Breast epithelium (tissue), 4 donors: ENCODE results near the gene CHRM5. TPM values are rescaled to one million over a fixed set of nuclear protein-coding genes. Genes with fewer than 3 reads are reported as not detected.

Experiments
- DNase-seq, 2 donors: peaks; one replicate each; pipeline ENCODE4 v3.0.0-alpha.2; 2019; ENCODE audit warnings: low spot score in 2 of 2
- H3K27ac ChIP-seq, 2 donors: fragments of 200-600 bp; sonication (generic) in 1 of 2; one replicate each; pipeline ENCODE4 v1.5.1; 2016 to 2019; ENCODE audit warnings: mild to moderate bottlenecking in 1 of 2
- H3K27me3 ChIP-seq, 2 donors: fragments of 200-600 bp; sonication (generic) in 1 of 2; one replicate each; pipeline versions ENCODE4 v1.5.1 to v1.6.0; 2017 to 2019; ENCODE audit warnings: control low read depth in 1 of 2, mild to moderate bottlenecking in 1 of 2
- H3K36me3 ChIP-seq: fragments of 200-600 bp; one replicate; pipeline ENCODE4 v1.5.1; 2019
- H3K4me1 ChIP-seq, 2 donors: fragments of 200-600 bp; sonication (generic); one replicate each; pipeline ENCODE4 v1.5.1; 2016 to 2019; ENCODE audit warnings: control low read depth in 1 of 2
- H3K4me3 ChIP-seq, 3 donors: fragments of 200-600 bp; sonication (generic); 1 replicate in 2 of 3; 2 replicates in 1 of 3; pipeline ENCODE4 v1.5.1; 2016 to 2019; ENCODE audit warnings: mild to moderate bottlenecking in 3 of 3, moderate library complexity in 2 of 3
- H3K9me3 ChIP-seq, 2 donors: fragments of 200-600 bp; sonication (generic) in 1 of 2; one replicate each; pipeline ENCODE4 v1.5.1; 2016 to 2019; ENCODE audit warnings: control low read depth in 1 of 2
- CTCF ChIP-seq, 3 donors: fragments of 450-650 bp; IDR thresholded peaks; one replicate each; pipeline ENCODE4 v1.5.1; 2016 to 2017; ENCODE audit warnings: antibody characterized with exemption in 3 of 3, mild to moderate bottlenecking in 3 of 3, moderate library complexity in 3 of 3
- POLR2A ChIP-seq: fragments of 450-650 bp; IDR thresholded peaks from one replicate; pipeline ENCODE4 v1.6.1; 2016; ENCODE audit warnings: antibody characterized with exemption, mild to moderate bottlenecking, moderate library complexity
- POLR2AphosphoS5 ChIP-seq, 3 donors: sonication (generic); formaldehyde crosslinking; IDR thresholded peaks; one replicate each; pipeline ENCODE4 v1.6.1; 2017; ENCODE audit warnings: antibody characterized with exemption in 3 of 3
- intact Hi-C: fragments of 100-400 bp; cut with DNase I; formaldehyde crosslinking; loops from one replicate; pipeline ENCODE4 v1.15.1; 2023; ENCODE audit warnings: low total_unique reads
- total RNA-seq, 3 donors: library from RNA; depleted of rRNA; stranded (reverse); fragments of >200 nt; gene quantifications; one replicate each; pipeline ENCODE4 v1.1.0, GENCODE V29; 2016

Gene CHRM5
- total RNA-seq, 3 donors from 2014 or later = not detected

- Histone ChIP-seq H3K9me3 (no peaks in the 10 kb centered on the region), H3K27me3 (no peaks in the 10 kb centered on the region), H3K4me3 (no peak overlapping the region), H3K27ac (no peak overlapping the region), H3K36me3 (no peaks in the 10 kb centered on the region), H3K4me1 (no peaks in the 10 kb centered on the region)
- no peak for DNase-seq
- intact Hi-C loops = no loop called here
- TF ChIP-seq POLR2A = no peak
- TF ChIP-seq POLR2AphosphoS5 (IDR thresholded peaks at IDR 0.05) = no peak
- no peak for TF ChIP-seq CTCF (IDR thresholded peaks at IDR 0.05)
Observed at GRCh38 chr15:34064438-34064837, 96.1 kb downstream of the CHRM5 start.

GRCh38 chr15:34065261-34065660 lies 97.0 kb downstream of the CHRM5 start:
- Histone ChIP-seq H3K9me3 (no peaks in the 10 kb centered on the region), H3K4me1 (no peaks in the 10 kb centered on the region), H3K27ac (peak overlapping the region in 1 of 2 donors; percentile 64), H3K4me3 (no peak overlapping the region), H3K27me3 (no peaks in the 10 kb centered on the region), H3K36me3 (no peaks in the 10 kb centered on the region)
- intact Hi-C loops = no loop called here
- DNase-seq = no peak
- TF ChIP-seq POLR2A (no peak), POLR2AphosphoS5 (IDR thresholded peaks at IDR 0.05) (no peak)

DNA sequence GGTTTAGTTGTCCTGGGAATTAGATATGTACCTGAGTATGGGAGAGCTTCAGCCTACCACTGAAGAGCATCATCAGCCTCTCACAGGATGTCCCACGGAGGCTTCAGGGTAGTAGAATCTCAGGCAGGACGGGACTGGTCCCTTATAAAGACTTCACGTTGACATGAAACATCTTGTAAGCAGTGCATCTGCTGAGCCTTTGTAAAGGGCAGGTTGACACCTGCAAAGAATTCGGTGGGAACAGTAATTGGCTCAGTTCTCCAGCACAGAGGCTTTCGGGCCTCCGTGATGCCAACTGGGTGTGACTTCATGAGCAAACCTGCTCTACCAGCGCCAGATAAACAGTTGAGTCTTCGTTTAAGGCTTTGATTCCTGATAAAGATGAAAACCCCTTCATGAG lies 97.6 kb downstream of the CHRM5 start:
- DNase-seq = peak in 1 of 2 donors; percentile 78
- Histone ChIP-seq H3K27ac (peak overlapping the region; percentile 63 to 64), H3K27me3 (no peaks in the 10 kb centered on the region), H3K4me3 (no peak overlapping the region), H3K4me1 (no peaks in the 10 kb centered on the region), H3K36me3 (no peaks in the 10 kb centered on the region), H3K9me3 (no peaks in the 10 kb centered on the region)
- peak in 1 of 3 donors; percentile 18 for TF ChIP-seq POLR2AphosphoS5 (IDR thresholded peaks at IDR 0.05)
- TF ChIP-seq POLR2A = no peak
- intact Hi-C loops = no loop called here

- no peaks in the 10 kb centered on the region for H3K4me1 ChIP-seq
- H3K27ac ChIP-seq = no peak overlapping the region
- H3K4me3 ChIP-seq = no peak overlapping the region
- no peak for TF ChIP-seq POLR2A
- TF ChIP-seq POLR2AphosphoS5 (IDR thresholded peaks at IDR 0.05) = no peak
- TF ChIP-seq CTCF (IDR thresholded peaks at IDR 0.05) = no peak
- no peaks in the 10 kb centered on the region for H3K27me3 ChIP-seq
- DNase-seq = no peak
- no peaks in the 10 kb centered on the region for H3K36me3 ChIP-seq
- intact Hi-C loops = no loop called here
- no peaks in the 10 kb centered on the region for H3K9me3 ChIP-seq
Observed at GRCh38 chr15:34070003-34070402, 101.7 kb downstream of the CHRM5 start.

DNA sequence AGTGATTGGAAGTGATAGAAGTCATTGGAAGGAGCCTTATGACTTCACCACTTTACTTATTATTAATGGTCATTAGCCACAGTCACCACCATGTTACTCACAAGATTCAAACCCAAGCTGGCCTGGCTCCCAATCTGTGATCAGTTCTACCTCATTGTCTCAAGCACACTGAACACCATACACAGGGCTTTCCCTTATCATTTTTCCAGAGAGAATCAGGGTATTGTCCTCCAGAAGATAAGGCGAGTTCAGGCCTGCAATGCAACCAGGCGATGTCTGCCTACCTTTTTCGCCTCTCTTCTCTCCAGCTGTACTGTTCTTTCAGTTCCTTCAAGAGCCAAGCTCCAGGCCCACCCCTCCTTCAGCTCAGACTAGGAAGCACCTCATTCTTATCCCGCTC lies 108.5 kb downstream of the CHRM5 start:
- Histone ChIP-seq H3K27me3 (no peaks in the 10 kb centered on the region), H3K9me3 (no peaks in the 10 kb centered on the region), H3K4me1 (no peaks in the 10 kb centered on the region), H3K36me3 (no peaks in the 10 kb centered on the region), H3K4me3 (no peak overlapping the region), H3K27ac (no peak overlapping the region)
- TF ChIP-seq CTCF (IDR thresholded peaks at IDR 0.05) (no peak), POLR2AphosphoS5 (IDR thresholded peaks at IDR 0.05) (no peak), POLR2A (no peak)
- intact Hi-C loops = no loop called here
- no peak for DNase-seq

- TF ChIP-seq POLR2A = no peak
- no peak for TF ChIP-seq POLR2AphosphoS5 (IDR thresholded peaks at IDR 0.05)
- no peak for TF ChIP-seq CTCF (IDR thresholded peaks at IDR 0.05)
- DNase-seq = no peak
- intact Hi-C loops = no loop called here
- H3K4me1 ChIP-seq = no peaks in the 10 kb centered on the region
- H3K9me3 ChIP-seq = no peaks in the 10 kb centered on the region
- H3K36me3 ChIP-seq = no peaks in the 10 kb centered on the region
- no peak overlapping the region for H3K4me3 ChIP-seq
- H3K27ac ChIP-seq = no peak overlapping the region
- H3K27me3 ChIP-seq = no peaks in the 10 kb centered on the region
Observed at GRCh38 chr15:34078900-34079299, 110.6 kb downstream of the CHRM5 start.
